Chondrocyte (in vitro differentiated cells): Measurements from ENCODE around the gene AKT3. TPM values are rescaled to one million over a fixed set of nuclear protein-coding genes. Genes with fewer than 3 reads are reported as not detected.
A peak's percentile ranks its signal among the peaks of the same experiment; 100 is the strongest.

Experiments used
- DNase-seq: peaks from one replicate; pipeline ENCODE4 v3.0.0; 2021; ENCODE audit warnings: mixed read lengths, low spot score
- H3K27ac Mint-ChIP-seq: one replicate; pipeline ENCODE4 v1.8.0; 2021; ENCODE audit warnings: mild to moderate bottlenecking, moderate library complexity, mixed read lengths; ENCODE audit not compliant: unreplicated experiment
- H3K27me3 Mint-ChIP-seq: 2 replicates; pipeline ENCODE4 v1.8.0; 2021; ENCODE audit warnings: low read depth, mixed read lengths
- H3K36me3 Mint-ChIP-seq: 2 replicates; pipeline ENCODE4 v1.8.0; 2021; ENCODE audit warnings: low read depth, mixed read lengths
- H3K4me1 Mint-ChIP-seq: 2 replicates; pipeline ENCODE4 v1.8.0; 2021; ENCODE audit warnings: low read depth, mild to moderate bottlenecking, mixed read lengths
- H3K4me3 Mint-ChIP-seq: one replicate; pipeline ENCODE4 v1.8.0; 2021; ENCODE audit warnings: mild to moderate bottlenecking, moderate library complexity, mixed read lengths; ENCODE audit not compliant: unreplicated experiment
- H3K9me3 Mint-ChIP-seq: 2 replicates; pipeline ENCODE4 v1.8.0; 2021; ENCODE audit warnings: low read depth, mixed read lengths
- CTCF ChIP-seq: fragments of 200-600 bp; sonication (generic); IDR thresholded peaks from 2 replicates; pipeline ENCODE4 v1.5.0; 2021; ENCODE audit warnings: antibody characterized with exemption, mild to moderate bottlenecking, moderate library complexity
- total RNA-seq: library from RNA; stranded (reverse); gene quantifications from 3 replicates; pipeline ENCODE4 v1.2.1, GENCODE V29; 2021

AKT3 gene
- total RNA-seq, 1 donor from 2014 or later: 111 TPM

- H3K4me1 Mint-ChIP-seq: peaks cover 26% of the 10 kb centered on the region
- DNase-seq: peak; percentile 79
- H3K36me3 Mint-ChIP-seq: peaks cover 5% of the 10 kb centered on the region
- H3K27ac Mint-ChIP-seq: no peak overlapping the region
- no peaks in the 10 kb centered on the region for H3K27me3 Mint-ChIP-seq
- H3K4me3 Mint-ChIP-seq: no peak overlapping the region
- no peaks in the 10 kb centered on the region for H3K9me3 Mint-ChIP-seq
- TF ChIP-seq CTCF: no peak
Observed at GRCh38 chr1:243730487-243731150, 119.4 kb downstream of the AKT3 start.

GRCh38 chr1:243729956-243730355, 120.1 kb downstream of the AKT3 start:
- Mint-ChIP-seq H3K27ac (no peak overlapping the region), H3K4me3 (no peak overlapping the region), H3K4me1 (peaks cover 26% of the 10 kb centered on the region), H3K27me3 (no peaks in the 10 kb centered on the region), H3K9me3 (no peaks in the 10 kb centered on the region), H3K36me3 (peaks cover 3% of the 10 kb centered on the region)
- TF ChIP-seq CTCF: no peak
- no peak for DNase-seq

GRCh38 chr1:243727503-243728203, 122.4 kb downstream of the AKT3 start:
- H3K4me1 Mint-ChIP-seq: peaks cover 44% of the 10 kb centered on the region
- no peak overlapping the region for H3K4me3 Mint-ChIP-seq
- no peak for TF ChIP-seq CTCF
- no peak overlapping the region for H3K27ac Mint-ChIP-seq
- H3K36me3 Mint-ChIP-seq: peaks cover 3% of the 10 kb centered on the region
- H3K27me3 Mint-ChIP-seq: no peaks in the 10 kb centered on the region
- no peak for DNase-seq
- no peaks in the 10 kb centered on the region for H3K9me3 Mint-ChIP-seq

- Mint-ChIP-seq H3K9me3 (no peaks in the 10 kb centered on the region), H3K36me3 (peaks cover 3% of the 10 kb centered on the region), H3K27ac (no peak overlapping the region), H3K4me1 (peaks cover 49% of the 10 kb centered on the region), H3K27me3 (no peaks in the 10 kb centered on the region), H3K4me3 (no peak overlapping the region)
- TF ChIP-seq CTCF: no peak
- DNase-seq: no peak
Observed at GRCh38 chr1:243726806-243727502, 123.1 kb downstream of the AKT3 start.

GRCh38 chr1:243725846-243726245, 124.2 kb downstream of the AKT3 start:
- peaks cover 3% of the 10 kb centered on the region for H3K36me3 Mint-ChIP-seq
- no peaks in the 10 kb centered on the region for H3K27me3 Mint-ChIP-seq
- H3K4me3 Mint-ChIP-seq: no peak overlapping the region
- no peak for DNase-seq
- peak overlapping the region; percentile 25 for H3K27ac Mint-ChIP-seq
- peaks cover 47% of the 10 kb centered on the region for H3K4me1 Mint-ChIP-seq
- H3K9me3 Mint-ChIP-seq: no peaks in the 10 kb centered on the region
- TF ChIP-seq CTCF: no peak
